Measurements from ENCODE around the gene CCDC102B. TPM values are rescaled to one million over a fixed set of nuclear protein-coding genes. Genes with fewer than 3 reads are reported as not detected.

CCDC102B gene
- total and polyA plus RNA-seq, 2 experiments from 2014 or later, result 8.9 to 13.0 TPM

DNA sequence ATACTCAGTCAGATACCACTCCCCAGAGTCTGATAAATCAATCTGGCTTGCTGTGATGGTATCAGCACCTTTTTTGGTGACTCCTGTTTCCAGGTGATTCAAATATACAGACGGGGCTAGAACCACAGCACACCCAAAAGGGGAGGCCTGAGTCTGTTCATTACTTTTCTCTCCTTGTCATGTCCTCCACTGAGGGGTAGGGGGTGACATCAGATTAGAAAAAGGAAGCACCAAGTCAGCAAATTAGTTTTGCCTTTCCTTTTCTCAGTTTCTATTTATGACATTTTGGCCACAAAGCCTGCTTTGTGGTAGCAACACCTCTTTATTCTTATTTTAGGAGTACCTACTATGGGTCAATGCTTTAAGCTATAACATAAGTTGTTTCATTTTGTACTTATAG lies 127.4 kb downstream of the CCDC102B start:
- TF ChIP-seq, protein P1, sequence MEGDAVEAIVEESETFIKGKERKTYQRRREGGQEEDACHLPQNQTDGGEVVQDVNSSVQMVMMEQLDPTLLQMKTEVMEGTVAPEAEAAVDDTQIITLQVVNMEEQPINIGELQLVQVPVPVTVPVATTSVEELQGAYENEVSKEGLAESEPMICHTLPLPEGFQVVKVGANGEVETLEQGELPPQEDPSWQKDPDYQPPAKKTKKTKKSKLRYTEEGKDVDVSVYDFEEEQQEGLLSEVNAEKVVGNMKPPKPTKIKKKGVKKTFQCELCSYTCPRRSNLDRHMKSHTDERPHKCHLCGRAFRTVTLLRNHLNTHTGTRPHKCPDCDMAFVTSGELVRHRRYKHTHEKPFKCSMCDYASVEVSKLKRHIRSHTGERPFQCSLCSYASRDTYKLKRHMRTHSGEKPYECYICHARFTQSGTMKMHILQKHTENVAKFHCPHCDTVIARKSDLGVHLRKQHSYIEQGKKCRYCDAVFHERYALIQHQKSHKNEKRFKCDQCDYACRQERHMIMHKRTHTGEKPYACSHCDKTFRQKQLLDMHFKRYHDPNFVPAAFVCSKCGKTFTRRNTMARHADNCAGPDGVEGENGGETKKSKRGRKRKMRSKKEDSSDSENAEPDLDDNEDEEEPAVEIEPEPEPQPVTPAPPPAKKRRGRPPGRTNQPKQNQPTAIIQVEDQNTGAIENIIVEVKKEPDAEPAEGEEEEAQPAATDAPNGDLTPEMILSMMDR (IDR thresholded peaks at IDR 0.05; ENCODE audit: low read depth, low read length), result peak; percentile 34

DNA sequence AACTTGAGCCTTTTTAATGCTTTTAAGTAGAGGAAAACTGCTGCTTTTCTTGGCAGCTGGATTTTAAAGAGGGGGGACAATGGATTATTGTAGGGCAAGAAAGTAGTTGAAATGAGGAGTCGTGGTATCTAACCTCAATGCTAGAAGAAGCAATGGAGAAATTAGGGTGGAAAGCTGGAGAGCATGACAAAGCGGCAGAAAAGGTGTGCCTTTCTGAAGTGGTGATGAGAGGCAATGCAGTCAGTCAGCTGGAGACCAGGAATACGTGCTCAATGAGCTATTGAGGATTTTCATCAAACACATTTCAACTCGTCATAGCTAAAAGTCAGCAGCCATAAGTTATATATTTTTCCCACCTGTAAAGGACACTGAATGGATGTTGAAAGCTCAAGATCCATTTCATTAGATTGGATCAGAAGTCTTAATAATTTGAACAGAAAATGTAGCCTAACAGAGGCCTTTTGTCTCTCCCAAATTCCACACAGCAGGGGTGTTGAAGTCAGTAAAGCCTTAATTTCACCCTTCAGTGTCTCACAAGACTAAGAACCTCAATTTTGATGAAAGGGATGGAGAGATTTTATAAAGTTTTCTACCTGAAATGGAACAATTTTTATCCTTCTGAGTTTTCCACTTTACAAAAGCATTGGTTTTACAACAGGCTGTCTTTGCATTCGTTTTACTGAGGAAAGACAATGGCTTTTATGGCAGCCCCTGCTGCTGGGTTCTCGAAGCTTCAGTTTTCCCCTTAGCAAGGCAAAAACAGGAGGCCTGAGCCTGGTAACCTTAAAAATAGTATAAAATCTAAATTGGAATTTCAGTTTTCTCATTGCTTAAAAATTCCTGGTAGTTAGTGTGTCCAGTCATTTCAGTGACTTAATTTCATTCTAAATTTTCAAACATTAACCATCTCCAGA lies 131.1 kb downstream of the CCDC102B start:
- Histone ChIP-seq H3K27me3 (no peaks in the 10 kb centered on the region), H3K36me3 (no peaks in the 10 kb centered on the region), H3K4me1 (ENCODE audit: low read depth) (no peaks in the 10 kb centered on the region), H3K9me3 (ENCODE audit: low read depth) (no peaks in the 10 kb centered on the region), H3K27ac (no peak overlapping the region), H3K4me3 (no peak overlapping the region)
- TF ChIP-seq, protein P1 (IDR thresholded peaks at IDR 0.05; ENCODE audit: low read depth, low read length), result no peak
- DNase-seq (ENCODE audit: low read depth in 1 of 2, low spot score in 1 of 2), result no peak

More for the DNA sequence above, 127.4 kb downstream of the CCDC102B start:
- Histone ChIP-seq H3K4me1 (ENCODE audit: low read depth) (no peaks in the 10 kb centered on the region), H3K9me3 (ENCODE audit: low read depth) (no peaks in the 10 kb centered on the region), H3K27me3 (no peaks in the 10 kb centered on the region), H3K36me3 (no peaks in the 10 kb centered on the region), H3K27ac (no peak overlapping the region), H3K4me3 (no peak overlapping the region)
- peak; percentile 24 to 46 for DNase-seq (ENCODE audit: low read depth in 1 of 2, low spot score in 1 of 2)

DNA sequence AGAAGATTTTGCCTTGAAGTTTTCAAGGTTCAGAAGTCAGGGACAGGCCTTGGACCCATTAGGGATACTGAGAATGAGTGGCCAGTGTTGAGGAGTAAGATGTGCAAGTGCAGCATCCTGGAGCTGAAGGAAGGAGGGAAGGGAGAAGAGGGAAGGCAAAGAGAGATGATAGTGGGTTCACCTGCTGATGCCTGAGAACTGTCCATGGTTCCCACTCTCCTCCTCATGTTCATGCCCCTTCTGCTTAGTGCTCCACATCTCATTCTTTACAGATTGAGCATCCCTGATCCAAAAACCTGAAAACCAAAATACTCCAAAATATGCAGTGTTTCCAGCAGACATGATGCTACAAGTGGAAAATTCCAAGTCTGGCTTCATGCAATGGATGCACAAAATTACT lies 137.8 kb downstream of the CCDC102B start:
- H3K9me3 ChIP-seq (ENCODE audit: low read depth), result no peaks in the 10 kb centered on the region
- H3K27me3 ChIP-seq, result no peaks in the 10 kb centered on the region
- H3K4me1 ChIP-seq (ENCODE audit: low read depth), result no peaks in the 10 kb centered on the region
- H3K36me3 ChIP-seq, result no peaks in the 10 kb centered on the region
- H3K27ac ChIP-seq, result no peak overlapping the region
- H3K4me3 ChIP-seq, result no peak overlapping the region
- TF ChIP-seq, protein P1 (IDR thresholded peaks at IDR 0.05; ENCODE audit: low read depth, low read length), result no peak
- no peak for DNase-seq (ENCODE audit: low read depth in 1 of 2, low spot score in 1 of 2)

DNA sequence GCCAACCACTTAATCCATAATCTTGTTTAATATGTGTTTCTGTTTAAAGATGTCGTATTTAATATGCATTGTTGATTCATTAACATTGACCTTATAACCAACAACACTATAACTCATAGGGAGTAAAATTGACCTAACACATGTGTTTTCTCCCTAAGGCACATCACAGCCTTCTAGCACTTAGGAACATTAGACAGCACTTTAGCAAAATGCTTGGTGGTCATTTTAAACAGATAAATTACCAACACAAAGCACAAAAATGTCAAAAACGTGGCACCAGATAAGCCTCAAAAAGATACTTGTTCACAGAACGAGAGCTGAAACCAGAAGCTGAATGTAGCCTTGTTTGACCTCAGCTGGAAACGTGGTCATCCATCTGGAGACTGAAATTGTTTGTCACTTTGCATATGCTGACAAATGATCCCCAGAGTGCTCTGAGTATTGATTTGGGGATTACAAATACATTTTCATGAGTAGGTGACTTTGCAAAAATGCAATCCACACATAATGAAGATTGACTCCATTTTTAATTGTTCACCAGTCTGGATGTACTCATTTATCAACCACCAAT lies 139.2 kb downstream of the CCDC102B start:
- no peaks in the 10 kb centered on the region for H3K4me1 ChIP-seq (ENCODE audit: low read depth)
- H3K27me3 ChIP-seq, result no peaks in the 10 kb centered on the region
- no peak overlapping the region for H3K27ac ChIP-seq
- no peaks in the 10 kb centered on the region for H3K36me3 ChIP-seq
- no peak overlapping the region for H3K4me3 ChIP-seq
- H3K9me3 ChIP-seq (ENCODE audit: low read depth), result no peaks in the 10 kb centered on the region
- TF ChIP-seq, protein P1 (IDR thresholded peaks at IDR 0.05; ENCODE audit: low read depth, low read length), result no peak
- peak in 1 of 2 donors; percentile 11 for DNase-seq (ENCODE audit: low read depth in 1 of 2, low spot score in 1 of 2)

DNA sequence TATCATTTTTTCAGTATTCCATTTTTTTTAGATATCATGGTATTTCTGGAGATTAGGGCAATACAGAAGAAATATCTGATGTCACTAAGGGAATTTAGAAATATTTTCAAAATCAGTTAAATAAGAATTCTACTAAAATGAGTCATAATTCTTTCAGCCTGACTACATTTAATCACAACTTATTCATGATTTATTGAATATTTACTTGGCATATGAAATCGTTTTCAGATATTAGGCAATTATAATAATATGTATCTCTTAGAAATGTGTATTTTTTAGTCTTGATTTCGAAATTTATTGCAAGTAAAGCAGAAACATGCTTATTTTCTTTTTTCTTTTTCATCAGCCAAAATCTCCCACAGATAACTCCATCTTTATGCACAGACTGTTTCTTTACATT lies 142.2 kb downstream of the CCDC102B start:
- no peak overlapping the region for H3K27ac ChIP-seq
- H3K36me3 ChIP-seq, result no peaks in the 10 kb centered on the region
- no peaks in the 10 kb centered on the region for H3K4me1 ChIP-seq (ENCODE audit: low read depth)
- H3K9me3 ChIP-seq (ENCODE audit: low read depth), result no peaks in the 10 kb centered on the region
- no peaks in the 10 kb centered on the region for H3K27me3 ChIP-seq
- TF ChIP-seq, protein P1 (IDR thresholded peaks at IDR 0.05; ENCODE audit: low read depth, low read length), result no peak
- DNase-seq (ENCODE audit: low read depth in 1 of 2, low spot score in 1 of 2), result no peak
- H3K4me3 ChIP-seq, result no peak overlapping the region

Data from cardiac muscle cell (in vitro differentiated cells and primary cell).